Measurements from ENCODE around the gene MSLN. TPM values are rescaled to one million over a fixed set of nuclear protein-coding genes. Genes with fewer than 3 reads are reported as not detected.

The MSLN gene
- total RNA-seq, 4 donors from 2014 or later, result 1.5 TPM; not detected in 3

DNA sequence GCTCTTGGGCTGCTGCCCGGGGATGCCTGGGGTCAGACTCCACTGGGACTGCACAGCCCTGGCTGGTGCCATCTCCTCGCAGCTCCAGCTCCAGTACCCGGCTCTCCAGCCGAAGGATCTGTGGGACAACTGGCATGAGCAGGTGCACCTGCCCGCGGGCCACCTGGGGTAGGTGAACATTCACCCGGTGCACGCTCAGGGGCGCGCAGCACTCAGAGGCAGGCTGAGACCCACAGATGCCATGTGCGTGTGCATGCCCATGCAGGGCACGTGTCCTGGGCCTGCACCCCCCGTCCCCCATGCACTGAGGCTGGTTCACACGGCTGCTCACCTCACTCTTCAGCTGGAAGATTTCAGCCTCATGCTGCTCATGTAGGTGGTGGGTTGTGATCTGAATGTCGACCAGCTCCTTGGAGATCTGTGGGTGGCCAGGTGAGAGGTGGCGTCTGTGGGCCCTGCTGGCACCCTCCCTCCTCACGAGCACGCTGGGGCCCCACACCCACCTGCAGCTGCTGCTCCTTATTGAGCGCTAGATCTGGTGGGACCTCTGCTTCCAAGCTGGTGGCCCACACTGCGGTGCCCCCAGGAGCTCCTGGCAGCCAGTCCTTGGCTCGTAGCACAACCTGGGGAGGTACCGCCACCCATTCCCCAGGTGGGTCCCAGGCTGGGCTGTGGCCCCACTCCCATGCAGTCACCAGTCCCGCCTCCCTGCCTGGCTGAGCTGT, 34.9 kb upstream of the MSLN start:
- DNase-seq (ENCODE audit: low spot score in 2 of 2), result no peak
- peaks cover 0 to 43% (median 29%) of the 10 kb centered on the region in 4 donors for H3K4me1 ChIP-seq
- no peaks in the 10 kb centered on the region for H3K9me3 ChIP-seq
- TF ChIP-seq EP300 (IDR thresholded peaks at IDR 0.05) (no peak), POLR2A (IDR thresholded peaks at IDR 0.05) (no peak)
- TF ChIP-seq, protein P1, sequence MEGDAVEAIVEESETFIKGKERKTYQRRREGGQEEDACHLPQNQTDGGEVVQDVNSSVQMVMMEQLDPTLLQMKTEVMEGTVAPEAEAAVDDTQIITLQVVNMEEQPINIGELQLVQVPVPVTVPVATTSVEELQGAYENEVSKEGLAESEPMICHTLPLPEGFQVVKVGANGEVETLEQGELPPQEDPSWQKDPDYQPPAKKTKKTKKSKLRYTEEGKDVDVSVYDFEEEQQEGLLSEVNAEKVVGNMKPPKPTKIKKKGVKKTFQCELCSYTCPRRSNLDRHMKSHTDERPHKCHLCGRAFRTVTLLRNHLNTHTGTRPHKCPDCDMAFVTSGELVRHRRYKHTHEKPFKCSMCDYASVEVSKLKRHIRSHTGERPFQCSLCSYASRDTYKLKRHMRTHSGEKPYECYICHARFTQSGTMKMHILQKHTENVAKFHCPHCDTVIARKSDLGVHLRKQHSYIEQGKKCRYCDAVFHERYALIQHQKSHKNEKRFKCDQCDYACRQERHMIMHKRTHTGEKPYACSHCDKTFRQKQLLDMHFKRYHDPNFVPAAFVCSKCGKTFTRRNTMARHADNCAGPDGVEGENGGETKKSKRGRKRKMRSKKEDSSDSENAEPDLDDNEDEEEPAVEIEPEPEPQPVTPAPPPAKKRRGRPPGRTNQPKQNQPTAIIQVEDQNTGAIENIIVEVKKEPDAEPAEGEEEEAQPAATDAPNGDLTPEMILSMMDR (IDR thresholded peaks at IDR 0.05), result no peak
- WGBS, 2 donors, result 74 to 81% methylated on average over 15 to 19 of the region's 23 CpGs
- H3K27me3 ChIP-seq, result peaks cover 0 to 14% of the 10 kb centered on the region in 2 donors
- H3K4me3 ChIP-seq, result no peak overlapping the region
- peak overlapping the region in 1 of 4 donors; percentile 57 for H3K27ac ChIP-seq
- H3K36me3 ChIP-seq, result peaks cover 0 to 10% (median 0%) of the 10 kb centered on the region in 3 donors

DNA sequence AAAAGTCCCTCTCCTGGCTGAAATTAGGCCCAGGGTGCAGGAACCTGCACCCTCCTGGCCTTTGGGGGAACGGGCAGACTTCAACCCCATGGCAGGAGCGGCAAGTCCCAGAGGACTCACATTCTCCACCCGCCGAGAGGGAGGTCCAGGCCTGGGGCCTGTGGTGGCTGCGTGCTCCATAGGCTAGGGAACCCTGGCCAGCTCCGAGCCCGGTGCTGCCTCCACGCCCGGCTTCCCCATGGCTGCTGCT, 34.4 kb upstream of the MSLN start:
- Histone ChIP-seq H3K9me3 (no peaks in the 10 kb centered on the region), H3K4me3 (peak overlapping the region in 1 of 4 donors; percentile 46), H3K36me3 (peaks cover 0 to 15% (median 0%) of the 10 kb centered on the region in 3 donors), H3K27ac (peak overlapping the region in 2 of 4 donors; percentile 57 to 71), H3K27me3 (peaks cover 0 to 14% of the 10 kb centered on the region in 2 donors), H3K4me1 (peaks cover 0 to 43% (median 29%) of the 10 kb centered on the region in 4 donors)
- DNase-seq (ENCODE audit: low spot score in 2 of 2), result no peak
- 12 to 42% methylated on average over 2 to 6 of the region's 9 CpGs for WGBS, 2 donors
- TF ChIP-seq POLR2A (IDR thresholded peaks at IDR 0.05) (no peak), EP300 (IDR thresholded peaks at IDR 0.05) (no peak)
- TF ChIP-seq, protein P1 (IDR thresholded peaks at IDR 0.05), result no peak

DNA sequence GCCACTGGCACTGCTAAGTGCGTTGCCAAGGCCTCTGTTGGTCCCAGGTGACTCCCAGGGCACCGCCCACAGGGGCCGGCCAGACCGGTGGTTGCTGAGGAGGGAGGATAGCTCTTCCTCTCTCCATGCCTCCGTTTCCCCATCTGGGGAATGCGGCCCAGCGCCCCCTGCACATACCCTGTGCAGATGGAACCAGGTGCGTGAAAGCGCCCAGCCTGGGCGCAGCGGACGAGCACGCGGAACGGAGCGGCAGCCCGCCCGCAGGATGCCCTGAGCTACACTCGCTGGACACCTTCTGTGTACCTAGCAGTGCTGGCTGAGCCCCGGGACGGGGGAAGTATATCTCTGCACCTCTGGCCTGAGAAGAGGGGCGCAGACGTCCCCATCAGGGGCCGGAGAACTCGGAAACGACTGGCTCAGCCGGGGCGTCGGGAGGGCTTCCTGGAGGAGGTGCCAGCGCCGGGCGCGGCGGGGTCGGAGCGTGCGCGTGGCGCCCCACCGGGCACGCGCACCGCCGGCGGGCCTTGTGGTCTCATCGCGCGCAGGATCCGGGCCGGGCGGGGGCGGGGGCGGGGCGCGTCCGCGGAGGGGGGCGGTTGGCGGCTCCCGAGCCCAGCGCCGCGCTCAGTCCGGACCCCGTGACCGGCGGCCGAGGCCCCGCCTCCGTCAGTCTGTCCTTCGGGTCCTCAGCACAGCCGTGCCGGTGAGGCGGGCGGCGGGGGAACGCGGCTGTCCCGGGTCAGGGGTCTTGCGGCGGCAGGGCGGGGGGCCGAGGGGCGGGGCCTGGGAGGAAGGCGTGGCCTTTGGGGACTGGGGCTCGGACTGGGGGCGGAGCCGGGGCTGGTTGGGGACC, 33.9 kb upstream of the MSLN start, which contains the start of the genes CCDC78 and HAGHL:
TSS of gene CCDC78 (minus strand) at position 6 of the 853 bp plus-strand sequence. CDS start 76 bp downstream, outside the sequence.
TSS of gene HAGHL (plus strand) at position 669 of the 853 bp plus-strand sequence. CDS start 404 bp downstream, outside the sequence.
- 6 to 7% methylated on average over 9 to 35 of the region's 88 CpGs for WGBS, 2 donors
- peak within 1 kb of the TSS; percentile 37 to 68 (median 54) for H3K4me3 ChIP-seq
- no peak for DNase-seq (ENCODE audit: low spot score in 2 of 2)
- H3K27ac ChIP-seq, result peak within 1 kb of the TSS in 3 of 4 donors; percentile 60 to 71 (median 68)
- H3K4me1 ChIP-seq, result peaks cover 0 to 39% (median 27%) of the 10 kb centered on the region in 4 donors
- no peaks in the 10 kb centered on the region for H3K9me3 ChIP-seq
- peaks cover 0 to 14% of the 10 kb centered on the region in 2 donors for H3K27me3 ChIP-seq
- H3K36me3 ChIP-seq, result peaks cover 0 to 21% (median 0%) of the 10 kb centered on the region in 3 donors
- TF ChIP-seq, protein P1 (IDR thresholded peaks at IDR 0.05), result no peak
- TF ChIP-seq POLR2A (IDR thresholded peaks at IDR 0.05) (no peak), EP300 (IDR thresholded peaks at IDR 0.05) (no peak)

DNA sequence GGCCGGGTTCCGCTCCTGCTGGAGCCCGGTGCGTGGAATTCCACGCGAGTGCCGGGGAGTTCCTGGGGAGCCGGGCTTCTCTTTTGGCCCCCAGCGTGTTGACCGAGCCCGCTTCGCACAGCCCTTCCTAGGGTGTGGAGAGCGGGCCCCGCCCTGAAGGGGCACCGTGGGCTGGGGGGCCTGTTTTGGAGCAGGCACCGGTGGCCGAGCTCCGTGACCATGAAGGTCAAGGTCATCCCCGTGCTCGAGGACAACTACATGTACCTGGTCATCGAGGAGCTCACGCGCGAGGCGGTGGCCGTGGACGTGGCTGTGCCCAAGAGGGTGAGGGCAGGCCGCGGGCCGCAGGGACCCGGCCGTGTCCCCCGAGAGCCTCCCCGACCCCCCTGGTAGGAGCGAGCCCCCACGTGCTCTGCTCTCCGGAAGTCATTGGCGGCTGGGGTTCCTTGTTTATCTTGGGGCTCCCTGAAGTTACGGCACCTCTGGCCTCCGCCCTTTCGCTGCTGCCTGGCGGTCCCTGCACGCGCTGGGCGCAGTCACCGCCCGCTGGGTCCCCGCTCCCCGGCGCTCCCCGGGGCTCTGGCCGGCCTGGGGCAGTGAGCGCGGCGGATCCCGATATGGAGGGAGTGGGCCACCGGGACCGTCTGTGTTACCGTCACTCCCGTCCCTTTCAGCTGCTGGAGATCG, 33.1 kb upstream of the MSLN start:
- peaks cover 0 to 28% (median 0%) of the 10 kb centered on the region in 3 donors for H3K36me3 ChIP-seq
- WGBS, 2 donors, result 0 to 1% methylated on average over 14 to 34 of the region's 61 CpGs
- H3K9me3 ChIP-seq, result no peaks in the 10 kb centered on the region
- peak overlapping the region in 3 of 4 donors; percentile 60 to 71 (median 68) for H3K27ac ChIP-seq
- peaks cover 0 to 31% (median 23%) of the 10 kb centered on the region in 4 donors for H3K4me1 ChIP-seq
- TF ChIP-seq, protein P1 (IDR thresholded peaks at IDR 0.05), result no peak
- TF ChIP-seq EP300 (IDR thresholded peaks at IDR 0.05), result no peak
- no peak for TF ChIP-seq POLR2A (IDR thresholded peaks at IDR 0.05)
- peak overlapping the region; percentile 37 to 68 (median 54) for H3K4me3 ChIP-seq
- H3K27me3 ChIP-seq, result peaks cover 0 to 14% of the 10 kb centered on the region in 2 donors
- DNase-seq (ENCODE audit: low spot score in 2 of 2), result no peak

All from tibial nerve (tissue), 4 donors.